H1 (cell line): Measurements from ENCODE around the gene SLC6A12.

Experiments used
- CEBPB ChIP-seq: IDR thresholded peaks from 2 replicates; pipeline ENCODE4 v1.6.1; 2012; ENCODE audit warnings: low read depth, low read length
- EZH2 ChIP-seq: fragments of 200-600 bp; sonication (generic); IDR thresholded peaks from 2 replicates; pipeline ENCODE4 v1.7.1; 2012; ENCODE audit warnings: low read depth, mild to moderate bottlenecking, moderate library complexity, low read length, inconsistent platforms; ENCODE audit not compliant: severe bottlenecking
- POLR2A ChIP-seq, 2 experiments: IDR thresholded peaks; 1 replicate in 1 of 2; 2 replicates in 1 of 2; pipeline ENCODE4 v1.6.1; 2011; ENCODE audit warnings: low read depth in 2 of 2, low read length in 2 of 2, mild to moderate bottlenecking in 2 of 2; ENCODE audit errors: control extremely low read depth in 1 of 2
- RAD21 ChIP-seq, 2 experiments: IDR thresholded peaks in 1 of 2; conservative IDR thresholded peaks in 1 of 2; 2 replicates each; pipeline ENCODE4 v1.6.1; 2011; ENCODE audit warnings: low read depth in 2 of 2, low read length in 2 of 2, improper control_type of control experiment in 1 of 2, inconsistent platforms in 1 of 2, mild to moderate bottlenecking in 1 of 2, moderate library complexity in 1 of 2
- SIN3A ChIP-seq, 2 experiments: IDR thresholded peaks in 1 of 2; conservative IDR thresholded peaks in 1 of 2; 2 replicates each; pipeline ENCODE4 v1.6.1; 2011 to 2012; ENCODE audit warnings: low read length in 2 of 2, improper control_type of control experiment in 1 of 2, low read depth in 1 of 2, mild to moderate bottlenecking in 1 of 2
- SP2 ChIP-seq: IDR thresholded peaks from 2 replicates; pipeline ENCODE4 v1.6.1; 2012; ENCODE audit warnings: mild to moderate bottlenecking, low read length, inconsistent platforms
- SRF ChIP-seq: IDR thresholded peaks from 2 replicates; pipeline ENCODE4 v1.6.1; 2011; ENCODE audit warnings: mild to moderate bottlenecking, low read depth, low read length, moderate library complexity
- TF ChIP-seq, protein P1 (sequence below), 3 experiments: IDR thresholded peaks; 1 replicate in 2 of 3; 2 replicates in 1 of 3; pipeline versions ENCODE4 v1.5.1 to v1.6.1; 2011; ENCODE audit warnings: low read length in 3 of 3, mild to moderate bottlenecking in 3 of 3, inconsistent platforms in 2 of 3, low read depth in 1 of 3, moderate library complexity in 1 of 3; ENCODE audit not compliant: insufficient read depth in 1 of 3; ENCODE audit errors: control extremely low read depth in 1 of 3

DNA sequence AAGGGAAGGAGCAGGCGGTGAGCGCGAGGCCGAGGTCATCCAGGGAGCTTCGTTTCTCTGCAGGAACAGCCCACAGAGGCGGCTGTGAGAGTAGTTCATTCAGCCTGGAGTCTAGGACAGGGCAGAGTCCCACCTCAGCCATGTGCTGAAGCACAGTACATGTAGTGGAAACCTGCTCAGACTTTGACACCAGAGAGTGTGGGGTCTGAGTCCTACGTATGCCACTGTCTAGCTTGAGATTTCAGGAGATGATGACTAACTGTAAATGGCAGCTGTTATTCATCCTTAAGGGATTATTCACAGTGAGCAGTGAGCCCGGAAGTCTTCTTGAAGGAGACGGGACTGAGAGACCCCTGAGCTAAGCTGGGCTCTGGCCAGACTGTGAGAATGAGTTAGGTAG lies 49.6 kb upstream of the SLC6A12 start:
- no peak for TF ChIP-seq EZH2
- TF ChIP-seq, protein P1, sequence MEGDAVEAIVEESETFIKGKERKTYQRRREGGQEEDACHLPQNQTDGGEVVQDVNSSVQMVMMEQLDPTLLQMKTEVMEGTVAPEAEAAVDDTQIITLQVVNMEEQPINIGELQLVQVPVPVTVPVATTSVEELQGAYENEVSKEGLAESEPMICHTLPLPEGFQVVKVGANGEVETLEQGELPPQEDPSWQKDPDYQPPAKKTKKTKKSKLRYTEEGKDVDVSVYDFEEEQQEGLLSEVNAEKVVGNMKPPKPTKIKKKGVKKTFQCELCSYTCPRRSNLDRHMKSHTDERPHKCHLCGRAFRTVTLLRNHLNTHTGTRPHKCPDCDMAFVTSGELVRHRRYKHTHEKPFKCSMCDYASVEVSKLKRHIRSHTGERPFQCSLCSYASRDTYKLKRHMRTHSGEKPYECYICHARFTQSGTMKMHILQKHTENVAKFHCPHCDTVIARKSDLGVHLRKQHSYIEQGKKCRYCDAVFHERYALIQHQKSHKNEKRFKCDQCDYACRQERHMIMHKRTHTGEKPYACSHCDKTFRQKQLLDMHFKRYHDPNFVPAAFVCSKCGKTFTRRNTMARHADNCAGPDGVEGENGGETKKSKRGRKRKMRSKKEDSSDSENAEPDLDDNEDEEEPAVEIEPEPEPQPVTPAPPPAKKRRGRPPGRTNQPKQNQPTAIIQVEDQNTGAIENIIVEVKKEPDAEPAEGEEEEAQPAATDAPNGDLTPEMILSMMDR (IDR thresholded peaks at IDR 0.05; ENCODE audit: control extremely low read depth in 1 of 3, insufficient read depth in 1 of 3, low read depth in 1 of 3, low read length in 3 of 3) = no peak
- TF ChIP-seq RAD21 (IDR thresholded peaks at IDR 0.05 in 1 of 2, conservative IDR thresholded peaks at IDR 0.05 in 1 of 2; ENCODE audit: low read depth in 2 of 2, low read length in 2 of 2) = no peak
- TF ChIP-seq POLR2A (IDR thresholded peaks at IDR 0.05; ENCODE audit: control extremely low read depth in 1 of 2, low read depth in 2 of 2, low read length in 2 of 2) = no peak
- TF ChIP-seq CEBPB = no peak
- no peak for TF ChIP-seq SP2
- TF ChIP-seq SIN3A (conservative IDR thresholded peaks at IDR 0.05 in 1 of 2, IDR thresholded peaks at IDR 0.05 in 1 of 2; ENCODE audit: low read depth in 1 of 2, low read length in 2 of 2) = no peak
- TF ChIP-seq SRF = no peak
